ENCODE results near the gene ZFAND3.

DNA sequence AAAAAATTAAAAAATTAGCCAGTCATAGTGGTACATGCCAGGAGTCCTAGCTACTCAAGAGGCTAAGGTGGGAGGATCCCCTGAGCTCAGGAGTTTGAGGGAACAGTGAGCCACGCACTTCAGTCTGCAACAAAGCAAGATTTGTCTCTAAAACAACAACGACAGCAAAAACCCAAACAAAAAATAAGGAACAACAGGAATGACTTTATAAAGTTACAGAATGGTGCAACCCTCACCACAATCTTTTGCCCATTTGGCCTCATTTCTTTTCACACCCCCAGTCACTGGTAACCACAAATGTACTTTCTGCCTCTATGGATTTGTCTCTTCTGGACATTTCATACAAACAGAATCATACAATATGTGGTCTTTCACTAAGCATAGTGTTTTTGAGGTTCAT, 16.7 kb upstream of the ZFAND3 start:
- TF ChIP-seq POLR2AphosphoS5 (IDR thresholded peaks at IDR 0.05; ENCODE audit: insufficient read depth, low read depth, low read length) = no peak
- no peak for TF ChIP-seq POLR2A (IDR thresholded peaks at IDR 0.05; ENCODE audit: low read depth, low read length)
- TF ChIP-seq, protein P1, sequence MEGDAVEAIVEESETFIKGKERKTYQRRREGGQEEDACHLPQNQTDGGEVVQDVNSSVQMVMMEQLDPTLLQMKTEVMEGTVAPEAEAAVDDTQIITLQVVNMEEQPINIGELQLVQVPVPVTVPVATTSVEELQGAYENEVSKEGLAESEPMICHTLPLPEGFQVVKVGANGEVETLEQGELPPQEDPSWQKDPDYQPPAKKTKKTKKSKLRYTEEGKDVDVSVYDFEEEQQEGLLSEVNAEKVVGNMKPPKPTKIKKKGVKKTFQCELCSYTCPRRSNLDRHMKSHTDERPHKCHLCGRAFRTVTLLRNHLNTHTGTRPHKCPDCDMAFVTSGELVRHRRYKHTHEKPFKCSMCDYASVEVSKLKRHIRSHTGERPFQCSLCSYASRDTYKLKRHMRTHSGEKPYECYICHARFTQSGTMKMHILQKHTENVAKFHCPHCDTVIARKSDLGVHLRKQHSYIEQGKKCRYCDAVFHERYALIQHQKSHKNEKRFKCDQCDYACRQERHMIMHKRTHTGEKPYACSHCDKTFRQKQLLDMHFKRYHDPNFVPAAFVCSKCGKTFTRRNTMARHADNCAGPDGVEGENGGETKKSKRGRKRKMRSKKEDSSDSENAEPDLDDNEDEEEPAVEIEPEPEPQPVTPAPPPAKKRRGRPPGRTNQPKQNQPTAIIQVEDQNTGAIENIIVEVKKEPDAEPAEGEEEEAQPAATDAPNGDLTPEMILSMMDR (IDR thresholded peaks at IDR 0.05; ENCODE audit: extremely low read depth in 1 of 2, insufficient read depth in 1 of 2, low read depth in 1 of 2, low read length in 2 of 2) = no peak
- TF ChIP-seq, protein P2, sequence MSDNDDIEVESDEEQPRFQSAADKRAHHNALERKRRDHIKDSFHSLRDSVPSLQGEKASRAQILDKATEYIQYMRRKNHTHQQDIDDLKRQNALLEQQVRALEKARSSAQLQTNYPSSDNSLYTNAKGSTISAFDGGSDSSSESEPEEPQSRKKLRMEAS (IDR thresholded peaks at IDR 0.05; ENCODE audit: insufficient read depth, insufficient read length) = no peak
